ENCODE results near the gene PPIE. TPM values are rescaled to one million over a fixed set of nuclear protein-coding genes. Genes with fewer than 3 reads are reported as not detected.

The PPIE gene
- total RNA-seq, 1 donor: 31.1 TPM

DNA sequence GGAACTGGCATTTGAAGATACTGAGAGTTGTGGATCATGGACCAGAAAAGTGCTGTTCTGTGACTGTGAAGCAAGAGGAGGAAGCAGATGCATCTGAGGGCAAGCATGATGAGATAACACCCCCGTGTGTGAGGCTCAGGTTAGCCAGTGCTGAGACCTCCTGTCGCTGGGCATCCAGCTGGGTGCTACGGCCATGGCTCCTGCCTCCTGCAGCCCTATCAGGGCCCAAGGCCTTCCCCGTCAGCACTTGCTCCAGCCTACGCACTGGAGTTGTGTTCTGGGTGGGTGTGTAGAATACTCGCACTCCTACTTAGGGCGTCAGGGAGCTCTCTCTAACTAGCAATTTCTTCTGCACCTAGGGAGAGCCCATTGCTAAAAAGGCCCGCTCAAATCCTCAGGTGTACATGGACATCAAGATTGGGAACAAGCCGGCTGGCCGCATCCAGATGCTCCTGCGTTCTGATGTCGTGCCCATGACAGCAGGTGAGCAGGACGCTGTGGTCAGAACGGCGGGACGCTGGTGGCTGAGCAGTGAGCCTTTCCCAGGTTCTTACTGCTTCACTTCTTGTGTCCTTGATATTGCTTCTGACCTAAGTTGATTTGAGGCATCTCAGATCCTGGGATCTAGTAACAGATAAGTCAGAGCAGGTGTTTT lies 6.5 kb downstream of the PPIE start:
- DNase-seq (ENCODE audit: low read depth): no peak
- no peak overlapping the region for H3K4me3 ChIP-seq (ENCODE audit: low read depth, low read length)
- TF ChIP-seq, protein P1, sequence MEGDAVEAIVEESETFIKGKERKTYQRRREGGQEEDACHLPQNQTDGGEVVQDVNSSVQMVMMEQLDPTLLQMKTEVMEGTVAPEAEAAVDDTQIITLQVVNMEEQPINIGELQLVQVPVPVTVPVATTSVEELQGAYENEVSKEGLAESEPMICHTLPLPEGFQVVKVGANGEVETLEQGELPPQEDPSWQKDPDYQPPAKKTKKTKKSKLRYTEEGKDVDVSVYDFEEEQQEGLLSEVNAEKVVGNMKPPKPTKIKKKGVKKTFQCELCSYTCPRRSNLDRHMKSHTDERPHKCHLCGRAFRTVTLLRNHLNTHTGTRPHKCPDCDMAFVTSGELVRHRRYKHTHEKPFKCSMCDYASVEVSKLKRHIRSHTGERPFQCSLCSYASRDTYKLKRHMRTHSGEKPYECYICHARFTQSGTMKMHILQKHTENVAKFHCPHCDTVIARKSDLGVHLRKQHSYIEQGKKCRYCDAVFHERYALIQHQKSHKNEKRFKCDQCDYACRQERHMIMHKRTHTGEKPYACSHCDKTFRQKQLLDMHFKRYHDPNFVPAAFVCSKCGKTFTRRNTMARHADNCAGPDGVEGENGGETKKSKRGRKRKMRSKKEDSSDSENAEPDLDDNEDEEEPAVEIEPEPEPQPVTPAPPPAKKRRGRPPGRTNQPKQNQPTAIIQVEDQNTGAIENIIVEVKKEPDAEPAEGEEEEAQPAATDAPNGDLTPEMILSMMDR (IDR thresholded peaks at IDR 0.05; ENCODE audit: insufficient read depth, low read depth, low read length): no peak

DNA sequence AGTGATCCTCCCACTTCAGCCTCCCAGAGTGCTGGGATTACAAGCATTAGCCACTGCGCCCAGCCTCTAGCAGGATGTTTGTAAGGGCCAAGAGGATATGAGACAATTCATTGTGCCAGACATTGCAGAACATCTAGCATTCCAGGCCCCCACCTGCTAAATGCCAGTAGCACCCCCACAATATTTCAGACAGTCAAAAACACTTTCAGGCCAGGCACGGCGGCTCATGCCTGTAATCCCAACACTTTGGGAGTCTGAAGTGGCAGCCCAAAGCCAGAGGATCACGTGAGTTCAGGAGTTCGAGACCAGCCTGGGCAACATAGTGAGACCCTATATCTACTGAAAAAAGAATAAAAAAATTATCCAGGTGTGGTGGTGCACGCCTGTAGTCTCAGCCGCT lies 12.9 kb downstream of the PPIE start:
- no peak overlapping the region for H3K4me3 ChIP-seq (ENCODE audit: low read depth, low read length)
- TF ChIP-seq, protein P1 (IDR thresholded peaks at IDR 0.05; ENCODE audit: insufficient read depth, low read depth, low read length): no peak

DNA sequence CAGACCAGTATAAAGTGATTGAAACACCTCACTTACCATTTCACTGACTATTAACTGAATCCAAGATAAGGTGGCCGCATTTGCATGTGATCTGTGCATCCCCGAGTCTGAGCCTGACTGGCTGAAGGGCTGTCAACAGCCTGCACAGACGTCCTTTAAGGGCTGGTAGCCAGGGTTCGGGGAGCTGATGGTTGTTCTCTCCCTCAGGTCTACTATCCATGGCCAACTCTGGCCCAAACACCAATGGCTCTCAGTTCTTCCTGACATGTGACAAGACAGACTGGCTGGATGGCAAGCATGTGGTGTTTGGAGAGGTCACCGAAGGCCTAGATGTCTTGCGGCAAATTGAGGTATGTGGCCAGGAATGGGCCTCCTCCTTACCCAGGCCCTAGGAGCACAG lies 14.0 kb downstream of the PPIE start:
- H3K4me3 ChIP-seq (ENCODE audit: low read depth, low read length): no peak overlapping the region
- DNase-seq (ENCODE audit: low read depth): no peak
- TF ChIP-seq, protein P1 (IDR thresholded peaks at IDR 0.05; ENCODE audit: insufficient read depth, low read depth, low read length): no peak

More for the DNA sequence above, 12.9 kb downstream of the PPIE start:
- DNase-seq (ENCODE audit: low read depth): no peak

DNA sequence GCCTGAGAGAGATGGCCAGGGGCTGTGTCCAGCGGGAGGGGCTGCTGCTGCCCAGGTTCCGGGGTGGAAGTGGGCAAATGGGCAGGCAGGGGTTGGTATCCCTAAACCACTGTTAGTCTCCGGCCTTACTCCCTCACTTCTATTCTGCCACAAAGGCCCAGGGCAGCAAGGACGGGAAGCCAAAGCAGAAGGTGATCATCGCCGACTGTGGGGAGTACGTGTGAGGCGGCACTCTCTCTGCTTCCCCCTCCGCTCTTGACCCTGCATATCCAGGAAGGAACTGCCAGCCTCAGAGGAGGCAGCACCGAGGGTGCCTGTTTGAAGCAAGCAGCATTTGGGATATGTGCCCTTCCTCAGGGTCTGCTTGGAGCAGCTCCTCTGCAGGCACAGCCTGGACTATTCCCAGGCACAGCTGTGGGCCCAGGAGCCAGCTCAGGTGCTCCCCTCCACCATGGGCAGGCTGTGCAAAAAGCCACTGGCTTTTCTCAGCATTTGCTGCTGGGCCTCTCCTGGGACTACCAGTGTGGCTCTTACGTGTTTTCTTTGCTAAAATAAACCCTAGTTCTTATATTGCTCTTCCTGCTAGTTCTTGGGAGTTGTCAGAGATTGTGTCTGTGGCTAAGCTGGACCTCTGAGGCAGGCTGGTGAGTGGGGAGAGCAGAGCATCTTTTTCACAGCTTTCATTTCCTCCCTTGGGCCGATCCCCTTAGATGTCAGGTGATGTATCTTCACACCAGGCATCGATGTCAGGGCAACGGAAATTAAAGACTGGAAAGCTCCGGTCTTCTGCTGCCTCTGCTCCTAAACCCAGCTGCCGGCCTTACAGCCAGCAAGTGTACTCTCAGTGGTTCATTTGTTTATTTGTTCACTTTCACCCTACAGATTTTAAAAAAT lies 14.7 kb downstream of the PPIE start:
- TF ChIP-seq, protein P1 (IDR thresholded peaks at IDR 0.05; ENCODE audit: insufficient read depth, low read depth, low read length): no peak
- DNase-seq (ENCODE audit: low read depth): no peak
- H3K4me3 ChIP-seq (ENCODE audit: low read depth, low read length): no peak overlapping the region

DNA sequence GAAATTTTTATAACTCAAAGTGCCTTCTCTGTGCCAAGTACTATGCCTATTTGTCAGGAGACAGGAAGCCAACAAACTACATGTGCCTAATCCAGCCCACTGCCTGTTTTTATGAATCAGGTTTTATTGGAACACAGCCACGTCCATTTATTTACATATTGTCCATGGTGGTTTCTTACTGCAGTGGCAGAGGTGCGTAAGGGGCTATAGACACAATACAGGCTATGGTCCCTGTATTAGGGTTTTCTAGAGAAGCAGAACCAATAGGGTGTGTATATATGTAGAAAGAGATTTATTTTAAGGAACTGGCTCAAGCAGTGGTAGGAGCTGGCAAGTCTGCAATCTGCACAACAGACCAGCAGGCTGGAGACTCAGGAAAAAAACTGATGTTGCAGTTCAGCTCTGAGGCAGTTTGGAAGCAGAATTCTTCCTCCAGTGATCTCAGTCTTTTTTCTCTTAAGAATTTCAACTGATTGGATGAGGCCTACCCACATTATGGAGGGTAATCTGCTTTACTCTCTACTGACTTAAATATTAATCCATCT lies 15.4 kb downstream of the PPIE start:
- no peak for DNase-seq (ENCODE audit: low read depth)
- no peak overlapping the region for H3K4me3 ChIP-seq (ENCODE audit: low read depth, low read length)
- TF ChIP-seq, protein P1 (IDR thresholded peaks at IDR 0.05; ENCODE audit: insufficient read depth, low read depth, low read length): no peak

DNA sequence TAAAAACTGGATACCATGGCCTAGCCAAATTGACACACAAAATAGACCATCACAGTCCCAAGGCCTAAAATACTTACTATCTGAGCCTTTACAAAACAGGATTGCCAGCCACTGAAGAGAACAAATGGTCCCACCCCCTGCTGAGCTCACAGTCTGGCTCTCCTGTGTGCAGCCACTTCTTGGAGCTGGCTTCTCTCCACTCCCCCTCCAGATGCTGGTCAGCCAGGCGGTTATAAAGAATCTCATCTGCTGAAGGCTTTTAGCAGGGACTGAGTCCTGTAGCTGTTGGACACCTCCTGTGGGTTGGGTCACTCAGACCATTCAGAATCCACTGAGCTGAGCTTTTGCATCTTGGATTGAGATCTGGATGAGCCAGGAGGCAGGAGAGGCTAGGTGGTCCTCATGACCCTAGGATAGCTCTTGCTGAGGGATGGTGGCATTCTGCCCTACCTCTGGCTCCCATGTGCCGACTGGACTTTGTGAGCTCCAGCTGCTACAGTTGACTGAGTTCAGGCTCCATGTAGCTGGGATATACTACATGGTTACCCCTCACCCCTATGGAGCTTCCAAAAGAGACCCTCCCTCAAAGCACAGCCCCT lies 16.3 kb downstream of the PPIE start:
- no peak overlapping the region for H3K4me3 ChIP-seq (ENCODE audit: low read depth, low read length)
- TF ChIP-seq, protein P1 (IDR thresholded peaks at IDR 0.05; ENCODE audit: insufficient read depth, low read depth, low read length): no peak
- no peak for DNase-seq (ENCODE audit: low read depth)
